DND-41 (cell line): ENCODE data around the gene TRIM63.
A peak's percentile ranks its signal among the peaks of the same experiment; 100 is the strongest.

Source experiments
- ATAC-seq: fragments of 200-7000 bp; cut with Tn5 transposase; 3 replicates; pipeline ENCODE4 v1.9.1; 2021; ENCODE audit warnings: low read depth; ENCODE audit not compliant: insufficient read depth
- DNase-seq: peaks from one replicate; pipeline ENCODE4 v3.0.0-alpha.2; 2020
- H2AFZ ChIP-seq: 2 replicates; pipeline ENCODE4 v1.6.0; 2012; ENCODE audit warnings: low read depth, low read length
- H3K27ac ChIP-seq: 2 replicates; pipeline ENCODE4 v1.5.1; 2012; ENCODE audit warnings: low read length, inconsistent platforms
- H3K27me3 ChIP-seq: fragments of 200-600 bp; sonication (generic); 2 replicates; pipeline ENCODE4 v1.6.0; 2012; ENCODE audit warnings: low read length, mild to moderate bottlenecking, inconsistent platforms; ENCODE audit not compliant: insufficient read depth, poor library complexity
- H3K36me3 ChIP-seq: 2 replicates; pipeline ENCODE4 v1.5.1; 2012; ENCODE audit warnings: low read length, inconsistent platforms; ENCODE audit not compliant: insufficient read depth
- H3K4me1 ChIP-seq: 2 replicates; pipeline ENCODE4 v1.5.1; 2012; ENCODE audit warnings: mild to moderate bottlenecking, low read length; ENCODE audit not compliant: insufficient read depth
- H3K4me2 ChIP-seq: 2 replicates; pipeline ENCODE4 v1.6.0; 2012; ENCODE audit warnings: mild to moderate bottlenecking, moderate library complexity, low read length, inconsistent platforms; ENCODE audit not compliant: insufficient read depth
- H3K4me3 ChIP-seq, 2 experiments: fragments of 200-600 bp in 1 of 2; shearing (Covaris generic) in 1 of 2; 2 replicates each; pipeline ENCODE4 v1.5.1; 2012 to 2016; ENCODE audit warnings: inconsistent platforms in 2 of 2, low read length in 2 of 2, mild to moderate bottlenecking in 2 of 2, low read depth in 1 of 2, moderate library complexity in 1 of 2
- H3K79me2 ChIP-seq: 2 replicates; pipeline ENCODE4 v1.6.0; 2012; ENCODE audit warnings: low read length, inconsistent platforms; ENCODE audit not compliant: insufficient read depth
- H3K9ac ChIP-seq: 2 replicates; pipeline ENCODE4 v1.6.0; 2012; ENCODE audit warnings: low read depth, mild to moderate bottlenecking, inconsistent platforms, low read length, moderate library complexity
- H3K9me3 ChIP-seq: 2 replicates; pipeline ENCODE4 v1.5.1; 2012; ENCODE audit warnings: low read length, moderate library complexity, mild to moderate bottlenecking, inconsistent platforms; ENCODE audit not compliant: insufficient read depth, severe bottlenecking
- H4K20me1 ChIP-seq: 2 replicates; pipeline ENCODE4 v1.6.0; 2012; ENCODE audit warnings: low read length; ENCODE audit not compliant: insufficient read depth
- CTCF ChIP-seq: IDR thresholded peaks from 2 replicates; pipeline ENCODE4 v1.5.1; 2012; ENCODE audit warnings: borderline replicate concordance, low read length, moderate library complexity, mild to moderate bottlenecking; ENCODE audit not compliant: poor library complexity, severe bottlenecking; ENCODE audit errors: extremely low read depth
- EZH2 ChIP-seq: IDR thresholded peaks from 3 replicates; pipeline ENCODE4 v1.6.1; 2012; ENCODE audit warnings: borderline replicate concordance, low read depth, mild to moderate bottlenecking, moderate library complexity, low read length, inconsistent platforms; ENCODE audit not compliant: severe bottlenecking

Gene TRIM63

GRCh38 chr1:26029054-26029863 lies 38.2 kb downstream of the TRIM63 start:
- H3K9ac ChIP-seq = no peak overlapping the region
- no peaks in the 10 kb centered on the region for H3K9me3 ChIP-seq
- H4K20me1 ChIP-seq = no peaks in the 10 kb centered on the region; the same call in 1 of the 2 replicates
- no peaks in the 10 kb centered on the region for H3K79me2 ChIP-seq
- TF ChIP-seq CTCF (no peak), EZH2 (no peak)
- peaks cover 5% of the 10 kb centered on the region for H3K27me3 ChIP-seq
- peaks cover under 1% of the 10 kb centered on the region; the same call in 1 of the 2 replicates for H3K4me1 ChIP-seq
- H2AFZ ChIP-seq = no peak overlapping the region
- H3K36me3 ChIP-seq = no peaks in the 10 kb centered on the region
- H3K4me3 ChIP-seq = no peak overlapping the region
- H3K4me2 ChIP-seq = no peak overlapping the region
- no peak overlapping the region for H3K27ac ChIP-seq
- ATAC-seq (no peak), DNase-seq (no peak)

- Histone ChIP-seq H3K9me3 (no peaks in the 10 kb centered on the region), H3K4me2 (no peak overlapping the region), H3K79me2 (no peaks in the 10 kb centered on the region), H2AFZ (no peak overlapping the region), H4K20me1 (no peaks in the 10 kb centered on the region; the same call in 1 of the 2 replicates), H3K4me1 (no peaks in the 10 kb centered on the region), H3K9ac (no peak overlapping the region), H3K27me3 (peaks cover 5% of the 10 kb centered on the region), H3K4me3 (no peak overlapping the region), H3K36me3 (no peaks in the 10 kb centered on the region), H3K27ac (no peak overlapping the region)
- TF ChIP-seq CTCF (no peak), EZH2 (no peak)
- ATAC-seq (no peak), DNase-seq (no peak)
Observed at GRCh38 chr1:26028490-26028980, 38.9 kb downstream of the TRIM63 start.

GRCh38 chr1:26027716-26028489 lies 39.5 kb downstream of the TRIM63 start:
- no peak overlapping the region for H3K4me3 ChIP-seq
- H3K9ac ChIP-seq = no peak overlapping the region
- H3K36me3 ChIP-seq = no peaks in the 10 kb centered on the region
- no peaks in the 10 kb centered on the region for H3K9me3 ChIP-seq
- no peaks in the 10 kb centered on the region; the same call in 1 of the 2 replicates for H4K20me1 ChIP-seq
- no peaks in the 10 kb centered on the region for H3K4me1 ChIP-seq
- no peak overlapping the region for H2AFZ ChIP-seq
- no peak overlapping the region for H3K4me2 ChIP-seq
- no peak for TF ChIP-seq CTCF
- peaks cover 5% of the 10 kb centered on the region for H3K27me3 ChIP-seq
- no peak overlapping the region for H3K27ac ChIP-seq
- 0 out of 3 replicates have a peak, but pooled peaks have one; percentile 39 for ATAC-seq
- no peak for DNase-seq
- no peaks in the 10 kb centered on the region for H3K79me2 ChIP-seq
